Measurements from ENCODE around the gene IER3IP1.
"Not testable (repeated sequence)": the region's sequence is repeated elsewhere in the genome, so short reads cannot be mapped to it uniquely, and the experiment has no call there.

The IER3IP1 gene

GRCh38 chr18:47175898-47176575, at the start of gene IER3IP1:
IER3IP1 (minus strand) TSS chr18:47176364; CDS start chr18:47176277, 87 bp downstream.
- DNase-seq: peak; percentile 91 to 93

- no peak for DNase-seq
These were observed 39.5 kb upstream of the IER3IP1 start for GRCh38 chr18:47215554-47216138.

- DNase-seq: no peak
These were observed 33.0 kb upstream of the IER3IP1 start for GRCh38 chr18:47209171-47209570.

GRCh38 chr18:47206945-47207637, 30.9 kb upstream of the IER3IP1 start:
- no peak for DNase-seq

- peak; percentile 21 to 30 for DNase-seq
These were observed 28.9 kb upstream of the IER3IP1 start for GRCh38 chr18:47204908-47205522.

GRCh38 chr18:47203626-47204464, 27.7 kb upstream of the IER3IP1 start:
- no peak for DNase-seq

- not testable (repeated sequence) for DNase-seq
These were observed 19.8 kb upstream of the IER3IP1 start for GRCh38 chr18:47195961-47196360.

GRCh38 chr18:47191961-47192360, 15.8 kb upstream of the IER3IP1 start:
- no peak for DNase-seq

GRCh38 chr18:47187721-47188120, 11.6 kb upstream of the IER3IP1 start:
- no peak for DNase-seq

GRCh38 chr18:47184419-47185050, 8.4 kb upstream of the IER3IP1 start:
- no peak for DNase-seq

GRCh38 chr18:47182156-47182555, 6.0 kb upstream of the IER3IP1 start:
- not testable (repeated sequence) for DNase-seq

- DNase-seq: no peak
These were observed 4.6 kb upstream of the IER3IP1 start for GRCh38 chr18:47180765-47181164.

GRCh38 chr18:47179520-47179919, 3.4 kb upstream of the IER3IP1 start:
- DNase-seq: no peak

GRCh38 chr18:47175283-47175897, 774 bp downstream of the IER3IP1 start:
- DNase-seq: no peak

GRCh38 chr18:47174545-47175116, 1.5 kb downstream of the IER3IP1 start:
- no peak for DNase-seq

GRCh38 chr18:47172476-47172875, 3.7 kb downstream of the IER3IP1 start:
- no peak for DNase-seq

- no peak for DNase-seq
These were observed 7.3 kb downstream of the IER3IP1 start for GRCh38 chr18:47168913-47169312.

GRCh38 chr18:47168509-47168908, 7.7 kb downstream of the IER3IP1 start:
- DNase-seq: no peak

GRCh38 chr18:47166294-47166693, 9.9 kb downstream of the IER3IP1 start:
- no peak for DNase-seq

GRCh38 chr18:47163241-47163640, 12.9 kb downstream of the IER3IP1 start:
- no peak for DNase-seq

- no peak for DNase-seq
These were observed 15.9 kb downstream of the IER3IP1 start for GRCh38 chr18:47160256-47160655.
